GM12878 (cell line): ENCODE data around the gene ID3. TPM values are rescaled to one million over a fixed set of nuclear protein-coding genes. Genes with fewer than 3 reads are reported as not detected.

Experiments
- BACH1 ChIP-seq: fragments of 450-650 bp; IDR thresholded peaks from 2 replicates; pipeline ENCODE4 v1.6.1; 2017; ENCODE audit warnings: mild to moderate bottlenecking, borderline replicate concordance
- CBX3 ChIP-seq: fragments of 200-600 bp; sonication (generic); IDR thresholded peaks from 2 replicates; pipeline ENCODE4 v1.6.1; 2016; ENCODE audit warnings: low read depth, borderline replicate concordance
- CHD2 ChIP-seq: IDR thresholded peaks from 2 replicates; pipeline ENCODE4 v1.6.1; 2011; ENCODE audit warnings: low read depth, low read length, improper control_type of control experiment, borderline replicate concordance
- CREM ChIP-seq: IDR thresholded peaks from 2 replicates; pipeline ENCODE4 v1.6.1; 2014; ENCODE audit warnings: antibody characterized with exemption, low read depth
- DPF2 ChIP-seq: fragments of 450-650 bp; IDR thresholded peaks from 2 replicates; pipeline ENCODE4 v1.6.1; 2017; ENCODE audit warnings: mild to moderate bottlenecking
- EED ChIP-seq: sonication (generic); IDR thresholded peaks from 2 replicates; pipeline ENCODE4 v1.6.1; 2016; ENCODE audit warnings: antibody characterized with exemption, low read depth
- FOXM1 ChIP-seq: IDR thresholded peaks from 2 replicates; pipeline ENCODE4 v1.6.1; 2012; ENCODE audit warnings: low read depth, mild to moderate bottlenecking, inconsistent platforms, low read length, moderate library complexity
- IKZF1 ChIP-seq: fragments of 450-650 bp; conservative IDR thresholded peaks from 2 replicates; pipeline ENCODE4 v1.6.1; 2017; ENCODE audit warnings: antibody characterized with exemption, mild to moderate bottlenecking
- MEF2A ChIP-seq: IDR thresholded peaks from 2 replicates; pipeline ENCODE4 v1.6.1; 2011; ENCODE audit warnings: low read depth, mild to moderate bottlenecking, low read length, moderate library complexity; ENCODE audit not compliant: insufficient read depth
- MEF2B ChIP-seq: fragments of 450-650 bp; IDR thresholded peaks from 2 replicates; pipeline ENCODE4 v1.6.1; 2018; ENCODE audit warnings: mild to moderate bottlenecking, moderate library complexity; ENCODE audit not compliant: partially characterized antibody, poor library complexity, severe bottlenecking
- MTA3 ChIP-seq: IDR thresholded peaks from 2 replicates; pipeline ENCODE4 v1.6.1; 2012; ENCODE audit warnings: low read length, inconsistent platforms, borderline replicate concordance
- MXI1 ChIP-seq: fragments of 150-350 bp; IDR thresholded peaks from 2 replicates; pipeline ENCODE4 v1.6.1; 2011; ENCODE audit warnings: low read depth, mild to moderate bottlenecking, inconsistent platforms, low read length, improper control_type of control experiment
- MYC ChIP-seq: IDR thresholded peaks from 2 replicates; pipeline ENCODE4 v1.6.1; 2011; ENCODE audit warnings: mild to moderate bottlenecking, low read length, moderate library complexity, inconsistent platforms; ENCODE audit not compliant: insufficient read depth, insufficient replicate concordance, insufficient read length, severe bottlenecking
- NRF1 ChIP-seq: conservative IDR thresholded peaks from 2 replicates; pipeline ENCODE4 v1.6.1; 2011; ENCODE audit warnings: mild to moderate bottlenecking, low read depth, low read length, improper control_type of control experiment
- PAX8 ChIP-seq: fragments of 450-650 bp; IDR thresholded peaks from 2 replicates; pipeline ENCODE4 v1.6.1; 2017; ENCODE audit warnings: mild to moderate bottlenecking, moderate library complexity
- RB1 ChIP-seq: fragments of 450-650 bp; formaldehyde crosslinking; IDR thresholded peaks from 2 replicates; pipeline ENCODE4 v1.6.1; 2017; ENCODE audit warnings: mild to moderate bottlenecking, borderline replicate concordance
- RFX5 ChIP-seq: IDR thresholded peaks from 2 replicates; pipeline ENCODE4 v1.6.1; 2011; ENCODE audit warnings: low read depth, low read length, improper control_type of control experiment
- SP1 ChIP-seq: IDR thresholded peaks from one replicate; pipeline ENCODE4 v1.6.1; 2011; ENCODE audit warnings: low read depth, low read length
- SREBF2 ChIP-seq: IDR thresholded peaks from 2 replicates; pipeline ENCODE4 v1.6.1; 2012; ENCODE audit warnings: mild to moderate bottlenecking, low read length
- TAF1 ChIP-seq: IDR thresholded peaks from 2 replicates; pipeline ENCODE4 v1.6.1; 2011; ENCODE audit warnings: mild to moderate bottlenecking, low read depth, low read length, borderline replicate concordance
- TCF3 ChIP-seq: IDR thresholded peaks from 2 replicates; pipeline ENCODE4 v1.6.1; 2012; ENCODE audit warnings: low read depth, mild to moderate bottlenecking, low read length, borderline replicate concordance; ENCODE audit not compliant: insufficient read depth
- YY1 ChIP-seq: IDR thresholded peaks from 2 replicates; pipeline ENCODE4 v1.6.1; 2011; ENCODE audit warnings: low read depth, mild to moderate bottlenecking, low read length
- polyA plus RNA-seq, 11 experiments: library from polyadenylated mRNA; depleted of rRNA in 4 of 11; unstranded in 6 of 11; stranded (reverse) in 5 of 11; fragments of >200 nt; fragmentation: Nextera tagmentation in 4 of 11; fragmentation: Illumina TruSeq in 1 of 11; extraction: Ambion mirVana in 4 of 11; extraction: Trizol in 1 of 11; gene quantifications; 1 replicate in 1 of 11; 2 replicates in 10 of 11; pipeline versions ENCODE4 v1.2.1 to v1.2.3, GENCODE V29; 2011 to 2016; ENCODE audit warnings: inconsistent platforms in 2 of 11, missing spikeins in 2 of 11, low read depth in 1 of 11
- total RNA-seq, 4 experiments: library from RNA; depleted of rRNA in 3 of 4; stranded (reverse); fragments of >200 nt in 3 of 4; fragmentation: Illumina TruSeq in 1 of 4; extraction: Trizol in 1 of 4; gene quantifications; 2 replicates each; pipeline versions ENCODE4 v1.2.1 to v1.2.3, GENCODE V29; 2013 to 2021
- TF ChIP-seq, protein P1 (sequence below): fragments of 450-650 bp; IDR thresholded peaks from 2 replicates; pipeline ENCODE4 v1.6.1; 2017; ENCODE audit warnings: low read depth, mild to moderate bottlenecking, moderate library complexity
- TF ChIP-seq, protein P2 (sequence below): IDR thresholded peaks from 2 replicates; pipeline ENCODE4 v1.6.1; 2011; ENCODE audit warnings: borderline replicate concordance, low read depth, mild to moderate bottlenecking, moderate library complexity, low read length; ENCODE audit not compliant: insufficient read depth, poor library complexity, severe bottlenecking
- TF ChIP-seq, protein P3 (sequence below): fragments of 150-350 bp; IDR thresholded peaks from 2 replicates; pipeline ENCODE4 v1.6.1; 2016; ENCODE audit warnings: low read depth, low read length

The ID3 gene
- total and polyA plus RNA-seq, 10 of the 15 experiments (the other 5 are each of a cell fraction or from before 2014, with no cell fraction given): 42.7 to 475 (median 207) TPM

DNA sequence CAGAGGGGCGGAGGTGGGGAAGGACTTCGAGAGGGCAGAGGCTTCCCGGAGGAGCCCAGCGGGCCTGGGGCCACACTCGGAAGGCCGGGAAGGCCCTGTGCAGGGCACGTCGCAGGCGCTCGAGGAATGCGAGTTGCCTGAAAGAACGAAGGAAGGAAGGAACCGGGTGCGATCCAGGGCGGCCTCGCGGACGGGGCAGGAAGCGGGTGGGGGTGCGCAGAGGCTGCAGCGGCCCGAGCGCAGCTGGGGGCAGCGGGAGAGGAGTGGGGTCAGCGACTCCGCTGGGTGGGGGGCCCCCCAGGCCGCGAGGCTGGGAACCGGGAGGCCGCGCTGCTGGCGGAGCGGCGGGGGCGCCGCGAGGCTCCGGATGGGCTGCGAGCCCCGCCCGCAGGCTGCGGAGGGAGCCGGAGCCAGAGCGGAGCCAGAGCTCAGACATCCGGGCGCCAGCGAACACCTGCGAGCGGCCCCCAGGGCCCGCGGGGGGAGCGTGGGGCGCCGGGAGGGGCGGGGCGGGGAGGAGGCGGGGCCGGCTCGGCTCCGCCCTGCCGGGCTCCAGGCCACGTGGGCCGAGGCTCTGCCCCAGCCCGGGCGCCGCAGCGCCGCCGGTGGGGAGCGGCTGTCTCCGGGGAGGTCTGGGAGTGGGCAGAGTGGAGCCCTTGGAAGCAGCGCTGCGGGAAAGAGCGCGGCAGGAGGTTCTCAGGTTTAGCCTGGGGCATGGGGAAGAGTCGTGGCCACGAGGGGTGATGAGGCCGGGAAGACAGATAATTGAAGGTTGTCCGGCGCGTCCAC lies 4.6 kb downstream of the ID3 start (continued):
- TF ChIP-seq, protein P1, sequence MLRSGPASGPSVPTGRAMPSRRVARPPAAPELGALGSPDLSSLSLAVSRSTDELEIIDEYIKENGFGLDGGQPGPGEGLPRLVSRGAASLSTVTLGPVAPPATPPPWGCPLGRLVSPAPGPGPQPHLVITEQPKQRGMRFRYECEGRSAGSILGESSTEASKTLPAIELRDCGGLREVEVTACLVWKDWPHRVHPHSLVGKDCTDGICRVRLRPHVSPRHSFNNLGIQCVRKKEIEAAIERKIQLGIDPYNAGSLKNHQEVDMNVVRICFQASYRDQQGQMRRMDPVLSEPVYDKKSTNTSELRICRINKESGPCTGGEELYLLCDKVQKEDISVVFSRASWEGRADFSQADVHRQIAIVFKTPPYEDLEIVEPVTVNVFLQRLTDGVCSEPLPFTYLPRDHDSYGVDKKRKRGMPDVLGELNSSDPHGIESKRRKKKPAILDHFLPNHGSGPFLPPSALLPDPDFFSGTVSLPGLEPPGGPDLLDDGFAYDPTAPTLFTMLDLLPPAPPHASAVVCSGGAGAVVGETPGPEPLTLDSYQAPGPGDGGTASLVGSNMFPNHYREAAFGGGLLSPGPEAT: no peak
- TF ChIP-seq FOXM1 (no peak), PAX8 (no peak), SREBF2 (no peak), TCF3 (peak; percentile 97), CHD2 (peak; percentile 53; the same call in 1 of the 2 replicates), MEF2A (0 out of 2 replicates have a peak, but pooled peaks have one; percentile 40), CBX3 (no peak), SP1 (peak; percentile 34), EED (peak; percentile 41; the same call in 1 of the 2 replicates), IKZF1 (peak; percentile 77), DPF2 (peak; percentile 73), TAF1 (peak; percentile 63; the same call in 1 of the 2 replicates), RFX5 (0 out of 2 replicates have a peak, but pooled peaks have one; percentile 29), YY1 (no peak; the same call in 1 of the 2 replicates), MTA3 (no peak), BACH1 (peak; percentile 72), MXI1 (peak; percentile 61; the same call in 1 of the 2 replicates), RB1 (peak; percentile 30; the same call in 1 of the 2 replicates), MEF2B (peak; percentile 22), CREM (0 out of 2 replicates have a peak, but pooled peaks have one; percentile 6), MYC (peak; percentile 34), NRF1 (no peak)
- TF ChIP-seq, protein P2, sequence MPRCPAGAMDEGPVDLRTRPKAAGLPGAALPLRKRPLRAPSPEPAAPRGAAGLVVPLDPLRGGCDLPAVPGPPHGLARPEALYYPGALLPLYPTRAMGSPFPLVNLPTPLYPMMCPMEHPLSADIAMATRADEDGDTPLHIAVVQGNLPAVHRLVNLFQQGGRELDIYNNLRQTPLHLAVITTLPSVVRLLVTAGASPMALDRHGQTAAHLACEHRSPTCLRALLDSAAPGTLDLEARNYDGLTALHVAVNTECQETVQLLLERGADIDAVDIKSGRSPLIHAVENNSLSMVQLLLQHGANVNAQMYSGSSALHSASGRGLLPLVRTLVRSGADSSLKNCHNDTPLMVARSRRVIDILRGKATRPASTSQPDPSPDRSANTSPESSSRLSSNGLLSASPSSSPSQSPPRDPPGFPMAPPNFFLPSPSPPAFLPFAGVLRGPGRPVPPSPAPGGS: peak; percentile 27
- TF ChIP-seq, protein P3, sequence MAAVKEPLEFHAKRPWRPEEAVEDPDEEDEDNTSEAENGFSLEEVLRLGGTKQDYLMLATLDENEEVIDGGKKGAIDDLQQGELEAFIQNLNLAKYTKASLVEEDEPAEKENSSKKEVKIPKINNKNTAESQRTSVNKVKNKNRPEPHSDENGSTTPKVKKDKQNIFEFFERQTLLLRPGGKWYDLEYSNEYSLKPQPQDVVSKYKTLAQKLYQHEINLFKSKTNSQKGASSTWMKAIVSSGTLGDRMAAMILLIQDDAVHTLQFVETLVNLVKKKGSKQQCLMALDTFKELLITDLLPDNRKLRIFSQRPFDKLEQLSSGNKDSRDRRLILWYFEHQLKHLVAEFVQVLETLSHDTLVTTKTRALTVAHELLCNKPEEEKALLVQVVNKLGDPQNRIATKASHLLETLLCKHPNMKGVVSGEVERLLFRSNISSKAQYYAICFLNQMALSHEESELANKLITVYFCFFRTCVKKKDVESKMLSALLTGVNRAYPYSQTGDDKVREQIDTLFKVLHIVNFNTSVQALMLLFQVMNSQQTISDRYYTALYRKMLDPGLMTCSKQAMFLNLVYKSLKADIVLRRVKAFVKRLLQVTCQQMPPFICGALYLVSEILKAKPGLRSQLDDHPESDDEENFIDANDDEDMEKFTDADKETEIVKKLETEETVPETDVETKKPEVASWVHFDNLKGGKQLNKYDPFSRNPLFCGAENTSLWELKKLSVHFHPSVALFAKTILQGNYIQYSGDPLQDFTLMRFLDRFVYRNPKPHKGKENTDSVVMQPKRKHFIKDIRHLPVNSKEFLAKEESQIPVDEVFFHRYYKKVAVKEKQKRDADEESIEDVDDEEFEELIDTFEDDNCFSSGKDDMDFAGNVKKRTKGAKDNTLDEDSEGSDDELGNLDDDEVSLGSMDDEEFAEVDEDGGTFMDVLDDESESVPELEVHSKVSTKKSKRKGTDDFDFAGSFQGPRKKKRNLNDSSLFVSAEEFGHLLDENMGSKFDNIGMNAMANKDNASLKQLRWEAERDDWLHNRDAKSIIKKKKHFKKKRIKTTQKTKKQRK: no peak
